Measurements from ENCODE around the gene MCC. TPM values are rescaled to one million over a fixed set of nuclear protein-coding genes. Genes with fewer than 3 reads are reported as not detected.

The MCC gene
- total RNA-seq, 4 donors from 2014 or later: 57.7 to 91.5 (median 76.0) TPM

DNA sequence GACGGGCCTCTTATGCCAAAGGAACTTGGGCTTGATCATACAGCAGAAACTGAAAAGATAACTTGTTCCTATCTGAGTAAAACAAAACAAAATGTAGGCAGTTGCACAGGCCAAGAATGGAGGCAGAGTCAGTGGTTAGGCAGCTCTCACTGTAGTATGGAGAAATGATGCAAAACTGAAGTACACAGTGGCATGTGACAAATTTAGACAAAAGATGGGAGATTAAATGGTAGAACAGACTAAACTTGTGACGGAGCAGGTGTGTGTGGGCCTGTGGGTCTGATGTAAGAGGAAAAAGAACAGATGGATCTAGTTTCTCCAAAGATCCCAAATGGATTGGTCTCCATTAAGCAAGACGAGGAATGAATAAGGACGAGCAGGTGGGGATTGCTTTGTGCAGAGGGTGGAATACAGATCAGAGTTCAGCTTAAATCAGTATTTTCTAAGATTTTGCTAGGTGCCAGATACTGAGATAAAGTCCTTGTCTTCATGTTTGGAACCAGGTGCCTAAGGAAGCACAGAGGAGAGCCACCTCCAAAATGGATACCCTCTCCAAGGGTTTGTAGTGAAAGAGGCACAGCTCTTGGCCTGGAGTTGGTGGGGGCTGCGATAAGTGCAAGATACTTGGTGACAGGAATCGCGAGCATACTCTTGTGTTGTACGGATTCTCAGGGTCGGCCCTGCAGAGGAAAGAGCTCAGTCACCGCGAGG lies 512.4 kb downstream of the MCC start:
- no peak for TF ChIP-seq POLR2A (IDR thresholded peaks at IDR 0.05)
- TF ChIP-seq, protein P1, sequence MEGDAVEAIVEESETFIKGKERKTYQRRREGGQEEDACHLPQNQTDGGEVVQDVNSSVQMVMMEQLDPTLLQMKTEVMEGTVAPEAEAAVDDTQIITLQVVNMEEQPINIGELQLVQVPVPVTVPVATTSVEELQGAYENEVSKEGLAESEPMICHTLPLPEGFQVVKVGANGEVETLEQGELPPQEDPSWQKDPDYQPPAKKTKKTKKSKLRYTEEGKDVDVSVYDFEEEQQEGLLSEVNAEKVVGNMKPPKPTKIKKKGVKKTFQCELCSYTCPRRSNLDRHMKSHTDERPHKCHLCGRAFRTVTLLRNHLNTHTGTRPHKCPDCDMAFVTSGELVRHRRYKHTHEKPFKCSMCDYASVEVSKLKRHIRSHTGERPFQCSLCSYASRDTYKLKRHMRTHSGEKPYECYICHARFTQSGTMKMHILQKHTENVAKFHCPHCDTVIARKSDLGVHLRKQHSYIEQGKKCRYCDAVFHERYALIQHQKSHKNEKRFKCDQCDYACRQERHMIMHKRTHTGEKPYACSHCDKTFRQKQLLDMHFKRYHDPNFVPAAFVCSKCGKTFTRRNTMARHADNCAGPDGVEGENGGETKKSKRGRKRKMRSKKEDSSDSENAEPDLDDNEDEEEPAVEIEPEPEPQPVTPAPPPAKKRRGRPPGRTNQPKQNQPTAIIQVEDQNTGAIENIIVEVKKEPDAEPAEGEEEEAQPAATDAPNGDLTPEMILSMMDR (IDR thresholded peaks at IDR 0.05): no peak
- DNase-seq (ENCODE audit: low spot score in 2 of 2): no peak
- no peak overlapping the region for H3K4me3 ChIP-seq (ENCODE audit: low read depth, poor library complexity, severe bottlenecking)
- 28 to 30% methylated on average over 11 of the region's 11 CpGs for WGBS, 2 donors
- intact Hi-C loops (cut with DNase I; ENCODE audit: low total_unique reads): no loop called here

- 52 to 73% methylated on average over 1 of the region's 1 CpG for WGBS, 2 donors
- no peak overlapping the region for H3K4me3 ChIP-seq (ENCODE audit: low read depth, poor library complexity, severe bottlenecking)
- TF ChIP-seq POLR2A (IDR thresholded peaks at IDR 0.05): no peak
- TF ChIP-seq, protein P1 (IDR thresholded peaks at IDR 0.05): no peak
- intact Hi-C loops (cut with DNase I; ENCODE audit: low total_unique reads): no loop called here
- no peak for DNase-seq (ENCODE audit: low spot score in 2 of 2)
Measured at GRCh38 chr5:112974901-112975300, 513.4 kb downstream of the MCC start.

DNA sequence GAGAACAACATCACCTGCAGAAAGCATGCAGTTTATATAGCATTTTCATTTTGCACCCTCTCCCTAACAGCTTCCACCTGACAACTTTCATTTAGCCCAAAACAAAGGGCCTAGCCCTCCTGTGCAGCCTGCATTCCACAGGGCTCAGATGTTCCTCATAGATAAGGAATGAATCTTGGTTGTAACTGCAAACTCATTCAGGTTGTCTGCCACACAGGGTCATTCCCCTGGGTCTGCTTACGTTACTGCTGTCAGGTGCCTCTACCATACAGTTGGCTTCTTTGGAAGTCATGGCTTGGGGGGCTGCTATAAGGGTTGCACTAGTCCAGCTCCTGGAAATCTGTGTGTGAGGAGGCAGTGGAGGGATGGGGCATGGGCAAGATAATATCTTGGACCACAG lies 514.3 kb downstream of the MCC start:
- TF ChIP-seq POLR2A (IDR thresholded peaks at IDR 0.05): no peak
- TF ChIP-seq, protein P1 (IDR thresholded peaks at IDR 0.05): no peak
- no peak for DNase-seq (ENCODE audit: low spot score in 2 of 2)
- intact Hi-C loops (cut with DNase I; ENCODE audit: low total_unique reads): no loop called here
- no peak overlapping the region for H3K4me3 ChIP-seq (ENCODE audit: low read depth, poor library complexity, severe bottlenecking)
- WGBS, 2 donors: 64 to 79% methylated on average over 1 of the region's 1 CpG

DNA sequence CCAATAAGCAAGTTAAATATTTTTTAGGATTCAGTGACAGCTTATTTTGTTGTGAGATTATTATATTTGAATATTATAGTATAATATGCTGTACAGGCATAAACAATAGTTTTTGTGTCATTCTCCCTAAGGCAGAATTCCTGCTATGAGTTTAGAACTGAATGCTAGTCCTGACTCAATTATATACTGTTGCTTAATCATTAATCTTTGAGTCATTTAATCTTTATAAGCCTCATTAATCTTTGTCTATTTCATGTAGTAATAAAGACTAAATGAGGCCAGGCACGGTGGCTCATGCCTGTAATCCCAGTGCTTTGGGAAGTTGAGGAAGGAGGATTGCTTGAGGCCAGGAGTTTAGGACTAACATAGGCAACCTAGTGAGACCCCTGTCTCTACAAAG lies 515.2 kb downstream of the MCC start:
- TF ChIP-seq, protein P1 (IDR thresholded peaks at IDR 0.05): no peak
- TF ChIP-seq POLR2A (IDR thresholded peaks at IDR 0.05): no peak

More for the DNA sequence above, 515.2 kb downstream of the MCC start:
- intact Hi-C loops (cut with DNase I; ENCODE audit: low total_unique reads): no loop called here
- no peak overlapping the region for H3K4me3 ChIP-seq (ENCODE audit: low read depth, poor library complexity, severe bottlenecking)
- no peak for DNase-seq (ENCODE audit: low spot score in 2 of 2)
- WGBS, 2 donors: 38 to 55% methylated on average over 1 of the region's 1 CpG

Other genes starting within 250 kb of the MCC start
- under 1 TPM in 3 of 4 donors, not detected in 1; 0.11 to 0.54 (median 0.42) TPM for gene TSSK1B, start 53.5 kb downstream of the MCC start, total RNA-seq
- gene YTHDC2, start 25.2 kb upstream of the MCC start, total RNA-seq: 10 to 100 TPM; 13.8 to 28.4 (median 16.7) TPM